ENCODE measurements around the gene TMEM106A.
"Not testable (repeated sequence)": the region's sequence is repeated elsewhere in the genome, so short reads cannot be mapped to it uniquely, and the experiment has no call there.

The TMEM106A gene

GRCh38 chr17:43171586-43172487 is 39.8 kb upstream of the TMEM106A start:
- in situ Hi-C loops (cut with MboI; ENCODE audit: low pct_unique_long_range_greater_than_20kb, low sequenced_read_pairs, unreplicated experiment), result no loop called here
- no peak for DNase-seq (ENCODE audit: low spot score)
- TF ChIP-seq CTCF (IDR thresholded peaks at IDR 0.05; ENCODE audit: extremely low read depth, insufficient read depth, missing control alignments), result peak; percentile 2

GRCh38 chr17:43175213-43176118 is 36.2 kb upstream of the TMEM106A start:
- no peak for TF ChIP-seq CTCF (IDR thresholded peaks at IDR 0.05; ENCODE audit: extremely low read depth, insufficient read depth, missing control alignments)
- in situ Hi-C loops (cut with MboI; ENCODE audit: low pct_unique_long_range_greater_than_20kb, low sequenced_read_pairs, unreplicated experiment), result no loop called here
- no peak for DNase-seq (ENCODE audit: low spot score)

GRCh38 chr17:43176119-43176570 is 35.5 kb upstream of the TMEM106A start:
- no peak for DNase-seq (ENCODE audit: low spot score)
- in situ Hi-C loops (cut with MboI; ENCODE audit: low pct_unique_long_range_greater_than_20kb, low sequenced_read_pairs, unreplicated experiment), result no loop called here
- no peak for TF ChIP-seq CTCF (IDR thresholded peaks at IDR 0.05; ENCODE audit: extremely low read depth, insufficient read depth, missing control alignments)

- DNase-seq (ENCODE audit: low spot score), result no peak
- TF ChIP-seq CTCF (IDR thresholded peaks at IDR 0.05; ENCODE audit: extremely low read depth, insufficient read depth, missing control alignments), result no peak
- in situ Hi-C loops (cut with MboI; ENCODE audit: low pct_unique_long_range_greater_than_20kb, low sequenced_read_pairs, unreplicated experiment), result no loop called here
Measured at GRCh38 chr17:43183921-43184320, 27.8 kb upstream of the TMEM106A start.

GRCh38 chr17:43186656-43187055 is 25.0 kb upstream of the TMEM106A start:
- in situ Hi-C loops (cut with MboI; ENCODE audit: low pct_unique_long_range_greater_than_20kb, low sequenced_read_pairs, unreplicated experiment); DNase-seq (ENCODE audit: low spot score): not testable (repeated sequence)

- in situ Hi-C loops (cut with MboI; ENCODE audit: low pct_unique_long_range_greater_than_20kb, low sequenced_read_pairs, unreplicated experiment), result no loop called here
- no peak for TF ChIP-seq CTCF (IDR thresholded peaks at IDR 0.05; ENCODE audit: extremely low read depth, insufficient read depth, missing control alignments)
- DNase-seq (ENCODE audit: low spot score), result no peak
Measured at GRCh38 chr17:43193251-43193650, 18.4 kb upstream of the TMEM106A start.
